ENCODE results near the gene OTOS.

OTOS gene

GRCh38 chr2:240166761-240167587, 26.5 kb upstream of the OTOS start:
- DNase-seq = no peak

- DNase-seq = no peak
Measured at GRCh38 chr2:240166191-240166590, 25.7 kb upstream of the OTOS start.

GRCh38 chr2:240165661-240166060, 25.2 kb upstream of the OTOS start:
- no peak for DNase-seq

- DNase-seq = no peak
Measured at GRCh38 chr2:240165034-240165433, 24.6 kb upstream of the OTOS start.

GRCh38 chr2:240164586-240164985, 24.1 kb upstream of the OTOS start:
- DNase-seq = no peak

- no peak for DNase-seq
Measured at GRCh38 chr2:240163844-240164574, 23.6 kb upstream of the OTOS start.

GRCh38 chr2:240162939-240163714, 22.7 kb upstream of the OTOS start:
- DNase-seq = no peak

- no peak for DNase-seq
Measured at GRCh38 chr2:240162531-240162930, 22.1 kb upstream of the OTOS start.

GRCh38 chr2:240162032-240162431, 21.6 kb upstream of the OTOS start:
- DNase-seq = no peak

GRCh38 chr2:240161087-240161750, 20.8 kb upstream of the OTOS start:
- no peak for DNase-seq

GRCh38 chr2:240160291-240161086, 20.0 kb upstream of the OTOS start:
- DNase-seq = no peak

- DNase-seq = no peak
Measured at GRCh38 chr2:240159251-240159839, 18.9 kb upstream of the OTOS start.

- no peak for DNase-seq
Measured at GRCh38 chr2:240157147-240157470, 16.7 kb upstream of the OTOS start.

- DNase-seq = no peak
Measured at GRCh38 chr2:240156435-240157146, 16.1 kb upstream of the OTOS start.

- DNase-seq = no peak
Measured at GRCh38 chr2:240155745-240156390, 15.4 kb upstream of the OTOS start.

- no peak for DNase-seq
Measured at GRCh38 chr2:240155048-240155744, 14.7 kb upstream of the OTOS start.

GRCh38 chr2:240154606-240155005, 14.1 kb upstream of the OTOS start:
- DNase-seq = no peak

- no peak for DNase-seq
Measured at GRCh38 chr2:240153418-240153817, 13.0 kb upstream of the OTOS start.

- DNase-seq = no peak
Measured at GRCh38 chr2:240151477-240152031, 11.1 kb upstream of the OTOS start.
